Stomach (tissue), 4 donors: Measurements from ENCODE around the gene ASCC3.

ENCODE experiments used
- CTCF ChIP-seq, 7 experiments: fragments of 450-650 bp in 4 of 7; fragments of 200-600 bp in 3 of 7; sonication (generic) in 3 of 7; IDR thresholded peaks; one replicate each; pipeline ENCODE4 v1.5.1; 2016 to 2019; ENCODE audit warnings: antibody characterized with exemption in 7 of 7, control low read depth in 2 of 7, mild to moderate bottlenecking in 1 of 7
- POLR2A ChIP-seq, 4 donors: fragments of 450-650 bp; IDR thresholded peaks; one replicate each; pipeline ENCODE4 v1.6.1; 2016; ENCODE audit warnings: antibody characterized with exemption in 4 of 4, control low read depth in 2 of 4, mild to moderate bottlenecking in 1 of 4, moderate library complexity in 1 of 4

GRCh38 chr6:100893743-100894142 lies 12.6 kb upstream of the ASCC3 start:
- TF ChIP-seq CTCF (IDR thresholded peaks at IDR 0.05): no peak
- TF ChIP-seq POLR2A (IDR thresholded peaks at IDR 0.05): no peak
